GF-D8 (cell line): ENCODE data around the gene ADAMTS18.

Experiments used
- DNase-seq: peaks from one replicate; lab custom pipeline; 2025; lab: John Stamatoyannopoulos, UW

Gene ADAMTS18

DNA sequence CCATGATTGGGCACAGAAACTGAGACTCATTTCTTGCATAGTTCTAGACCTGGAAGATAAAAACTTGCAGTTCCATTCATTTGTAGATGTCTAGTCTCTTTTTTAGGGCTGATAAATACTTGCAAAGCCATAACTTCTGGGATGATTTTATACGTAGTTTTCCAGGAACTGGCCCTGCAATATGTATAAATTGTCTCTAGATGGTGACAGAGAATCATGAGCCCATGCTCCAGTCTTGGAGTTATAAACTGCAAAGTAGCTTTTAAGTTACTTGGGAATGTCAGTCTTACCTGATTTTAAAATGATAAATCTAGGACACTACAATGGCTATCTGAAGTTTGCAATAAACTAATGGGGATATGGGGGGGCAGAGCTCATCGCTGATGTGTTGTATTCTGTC is 3.0 kb upstream of the ADAMTS18 start:
- DNase-seq: no peak

DNA sequence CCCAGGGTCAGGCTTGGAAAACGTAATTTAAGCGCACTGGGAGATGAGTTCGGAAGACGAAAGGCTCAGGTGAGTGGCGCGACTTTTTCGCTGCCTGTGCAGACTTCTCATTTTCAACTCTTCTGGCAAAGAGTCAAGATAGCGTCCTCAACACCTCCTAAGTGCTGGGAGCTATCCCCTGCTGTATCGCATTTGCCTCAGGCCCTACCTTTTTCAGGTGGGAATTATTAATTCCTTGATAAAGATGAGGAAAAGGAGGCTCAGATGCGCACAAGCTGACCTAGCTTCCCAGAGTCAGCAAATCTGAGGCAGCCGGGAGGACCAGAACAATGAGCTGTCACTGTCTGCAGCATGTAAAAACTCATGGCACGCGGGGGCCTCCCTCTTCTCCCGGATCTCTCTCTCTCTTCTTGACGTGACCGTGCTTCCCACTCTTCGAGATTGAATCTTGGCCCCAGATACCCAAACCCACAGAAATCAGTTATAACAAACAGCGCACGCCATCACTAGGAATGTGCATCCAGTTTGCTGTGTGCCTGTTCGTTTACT is 512 bp upstream of the ADAMTS18 start:
- DNase-seq: no peak

- no peak for DNase-seq
Measured at GRCh38 chr16:77434022-77434529, 758 bp downstream of the ADAMTS18 start.

DNA sequence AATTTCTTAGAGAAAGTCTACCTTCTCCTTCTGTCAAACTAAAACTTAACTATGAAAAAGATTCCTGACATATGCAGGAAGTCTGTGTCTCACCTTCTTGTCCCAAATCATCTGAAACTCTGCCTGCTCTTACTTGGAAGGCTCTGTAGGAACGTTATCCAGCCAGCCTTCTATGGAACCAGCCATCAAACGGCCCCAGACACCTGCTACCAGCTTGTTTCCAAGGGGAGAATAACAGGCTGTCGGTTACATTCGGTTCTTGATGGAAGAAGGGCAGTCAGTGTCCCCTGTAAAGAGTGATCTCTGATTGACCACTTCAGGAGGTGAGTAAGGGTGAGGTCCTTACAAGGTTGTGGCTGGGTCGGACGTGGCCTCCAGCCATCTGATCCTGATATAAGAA is 1.7 kb downstream of the ADAMTS18 start:
- no peak for DNase-seq

- DNase-seq: no peak
Measured at GRCh38 chr16:77432264-77432663, 2.6 kb downstream of the ADAMTS18 start.

DNA sequence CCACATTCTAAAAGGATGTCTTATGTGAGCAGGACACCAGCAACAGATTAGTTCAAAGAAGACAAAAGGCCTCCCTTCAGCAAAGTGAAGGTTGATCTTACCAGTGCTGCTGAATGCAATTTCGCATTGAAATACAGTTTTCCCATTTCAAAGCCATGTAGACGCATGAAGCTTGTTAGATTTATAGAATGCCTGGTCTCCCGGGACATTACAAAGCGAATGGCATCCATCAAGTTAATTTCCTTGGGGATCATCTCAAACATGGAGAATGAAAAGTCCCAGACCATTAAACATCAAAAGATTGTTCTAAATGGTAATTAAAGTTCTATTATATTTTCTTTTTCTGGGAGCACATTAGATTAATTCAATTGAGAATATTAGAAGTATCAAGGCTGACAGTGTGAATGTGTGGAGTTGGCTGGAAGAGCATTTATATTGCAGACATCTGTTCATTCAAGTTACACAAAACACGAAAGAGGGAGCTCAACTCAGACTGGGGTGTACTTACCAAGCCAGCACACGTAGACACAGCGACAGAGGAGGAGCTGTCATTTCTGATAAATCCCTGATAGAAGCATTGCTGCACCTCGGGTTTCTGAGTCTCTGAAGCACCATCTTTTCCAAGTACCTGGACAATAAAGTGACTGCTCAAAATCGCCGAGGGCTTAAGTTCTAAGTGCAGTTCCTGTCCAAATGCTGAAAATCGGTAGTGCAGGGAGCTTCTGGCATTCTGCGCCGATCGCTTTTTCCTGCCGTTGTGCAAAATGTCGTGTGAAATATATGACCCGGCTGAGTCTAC is 3.8 kb downstream of the ADAMTS18 start:
- DNase-seq: no peak

- no peak for DNase-seq
Measured at GRCh38 chr16:77430360-77430759, 4.5 kb downstream of the ADAMTS18 start.

DNA sequence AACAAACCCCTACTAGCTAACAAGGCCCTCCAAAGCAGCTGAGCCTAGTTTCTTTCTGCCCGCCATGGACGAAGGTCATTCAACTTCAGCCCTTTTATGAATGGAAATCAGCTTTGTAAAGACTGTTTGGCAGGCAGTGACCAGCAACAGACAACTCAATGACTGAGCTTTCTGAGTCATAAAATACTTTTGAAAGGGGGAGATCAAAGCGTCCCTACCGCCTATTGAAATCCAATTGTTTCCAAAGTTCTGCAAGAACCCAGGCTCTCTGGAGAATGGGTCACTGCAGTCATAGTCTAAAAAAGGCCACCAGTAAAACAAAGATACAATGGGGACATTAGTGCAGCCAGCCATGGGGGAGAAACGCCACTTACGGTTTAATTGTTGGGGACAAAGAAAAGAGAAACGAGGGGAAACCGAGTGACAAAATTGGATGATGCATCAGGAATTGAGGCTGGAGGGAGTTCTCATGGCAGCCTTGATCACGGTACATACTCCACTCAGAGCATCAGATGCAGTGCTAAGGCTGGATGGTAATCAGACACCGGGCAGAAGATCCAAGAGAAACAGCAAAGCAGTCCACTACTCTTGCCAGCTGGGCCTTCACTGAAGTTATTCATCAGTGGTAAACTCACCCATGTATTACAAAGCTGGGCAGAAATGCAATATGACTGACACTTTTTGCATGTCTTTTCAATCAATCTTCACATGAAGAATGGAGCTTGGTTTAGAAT is 9.8 kb downstream of the ADAMTS18 start:
- no peak for DNase-seq

DNA sequence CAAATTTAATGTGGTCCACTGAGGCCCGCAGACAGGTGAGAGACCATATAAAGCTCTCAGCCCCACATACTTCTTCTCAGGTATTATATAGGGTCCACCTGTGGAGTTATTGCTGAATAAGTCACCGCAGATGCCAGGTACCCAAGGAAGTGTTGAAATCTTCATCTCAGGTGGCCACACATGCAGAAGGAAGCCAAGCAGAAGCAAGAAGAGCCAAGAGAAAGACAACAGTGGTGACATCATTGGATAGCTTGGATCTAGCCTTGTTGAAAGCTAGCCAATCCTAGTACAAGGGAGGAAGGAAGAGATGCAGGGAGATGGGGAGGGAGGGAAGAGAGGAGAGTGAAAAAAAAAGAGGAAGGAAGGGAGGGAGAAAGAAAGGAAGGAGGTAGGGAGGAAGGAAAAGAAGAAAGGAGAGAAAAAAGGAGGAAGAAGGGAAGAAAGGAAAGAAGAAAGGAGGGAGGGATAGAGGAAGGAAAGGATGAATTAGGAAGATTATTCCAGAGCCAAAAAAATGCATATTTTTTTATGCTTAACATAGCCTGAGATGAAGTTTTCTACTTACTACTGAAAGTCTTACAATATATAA is 12.5 kb downstream of the ADAMTS18 start:
- DNase-seq: no peak

DNA sequence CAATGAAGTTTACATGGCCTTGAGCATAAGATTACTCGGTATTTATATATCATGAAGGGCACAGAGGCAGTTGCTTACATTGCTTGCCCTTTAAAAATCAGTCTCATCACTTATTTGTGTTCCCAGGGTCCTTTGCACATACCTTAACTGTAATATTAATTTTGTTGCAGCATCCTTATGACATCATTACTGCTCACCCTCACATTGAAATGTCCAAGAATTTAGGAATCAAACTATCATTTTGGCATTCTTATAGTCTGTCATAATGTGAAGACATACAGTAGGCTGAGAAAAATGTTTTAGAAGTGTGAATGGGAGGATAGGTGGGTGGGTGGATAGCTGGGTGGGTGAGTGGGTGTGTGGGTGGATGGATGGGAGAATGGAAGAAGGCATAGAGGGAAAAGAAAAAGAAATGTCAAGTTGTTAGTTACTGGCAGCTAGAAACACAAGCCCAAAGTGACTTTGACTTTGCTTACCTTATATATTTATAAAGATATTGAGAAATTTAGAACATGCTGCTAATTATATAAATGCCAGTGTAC is 17.8 kb downstream of the ADAMTS18 start:
- no peak for DNase-seq

- no peak for DNase-seq
Measured at GRCh38 chr16:77414752-77415231, 20.0 kb downstream of the ADAMTS18 start.

GRCh38 chr16:77410449-77410848 is 24.4 kb downstream of the ADAMTS18 start:
- DNase-seq: no peak

DNA sequence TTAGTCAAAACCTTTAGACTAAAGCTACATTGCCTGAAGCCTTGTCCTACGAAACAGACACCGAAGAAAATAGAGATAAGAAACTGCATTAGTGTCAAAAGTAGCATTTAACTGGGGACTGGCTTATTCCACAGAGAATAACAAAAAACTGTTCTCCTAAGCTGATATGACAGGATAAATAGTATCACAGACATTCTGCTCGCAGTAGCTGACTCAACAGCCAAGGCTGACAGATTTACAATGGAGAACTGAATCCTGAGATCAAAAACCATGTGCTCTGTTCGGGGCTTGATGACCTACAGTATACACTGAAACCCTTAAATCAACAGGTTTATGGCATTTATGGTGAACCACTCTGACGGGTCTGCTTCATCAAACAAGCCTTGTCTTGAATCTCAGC is 25.5 kb downstream of the ADAMTS18 start:
- DNase-seq: no peak

GRCh38 chr16:77408607-77409006 is 26.2 kb downstream of the ADAMTS18 start:
- no peak for DNase-seq

- no peak for DNase-seq
Measured at GRCh38 chr16:77406680-77407079, 28.2 kb downstream of the ADAMTS18 start.

DNA sequence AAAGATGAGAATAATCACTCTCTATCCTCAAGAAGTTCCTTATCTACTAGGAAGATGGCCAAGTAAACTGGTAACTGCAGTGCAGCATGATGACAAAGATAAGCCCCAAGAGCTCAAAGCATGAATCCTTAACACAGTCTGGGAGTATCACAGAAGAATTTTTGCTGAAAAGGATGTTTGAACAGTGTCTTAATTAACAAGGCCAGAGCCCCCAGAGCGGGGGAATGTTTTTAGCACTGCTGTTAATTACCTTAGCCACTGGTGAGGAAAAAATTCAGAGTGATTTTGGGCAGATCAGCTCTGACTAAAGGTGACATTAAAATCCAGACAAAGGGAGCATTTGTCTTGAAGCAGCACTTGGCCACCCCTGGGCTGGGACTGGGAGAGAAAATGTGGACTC is 30.1 kb downstream of the ADAMTS18 start:
- no peak for DNase-seq

DNA sequence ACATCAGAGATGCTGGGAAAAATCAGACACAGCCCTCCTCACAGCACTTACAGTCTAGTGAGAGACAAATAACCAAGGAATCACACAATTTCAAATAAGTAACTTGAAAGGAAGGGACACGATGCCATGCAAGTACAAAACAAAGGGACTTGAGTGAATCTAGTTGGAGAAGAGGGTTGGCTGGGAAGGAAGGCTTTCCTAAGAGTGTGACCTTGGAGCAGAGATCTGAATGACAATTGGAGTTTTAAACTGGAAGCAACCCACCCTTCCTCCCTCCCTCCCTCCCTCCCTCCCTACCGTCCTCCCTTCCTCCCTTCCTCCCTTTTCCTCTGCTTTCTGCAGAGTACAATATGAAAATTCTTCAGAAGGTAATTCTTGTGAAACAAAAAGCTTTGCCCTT is 31.1 kb downstream of the ADAMTS18 start:
- DNase-seq: no peak

DNA sequence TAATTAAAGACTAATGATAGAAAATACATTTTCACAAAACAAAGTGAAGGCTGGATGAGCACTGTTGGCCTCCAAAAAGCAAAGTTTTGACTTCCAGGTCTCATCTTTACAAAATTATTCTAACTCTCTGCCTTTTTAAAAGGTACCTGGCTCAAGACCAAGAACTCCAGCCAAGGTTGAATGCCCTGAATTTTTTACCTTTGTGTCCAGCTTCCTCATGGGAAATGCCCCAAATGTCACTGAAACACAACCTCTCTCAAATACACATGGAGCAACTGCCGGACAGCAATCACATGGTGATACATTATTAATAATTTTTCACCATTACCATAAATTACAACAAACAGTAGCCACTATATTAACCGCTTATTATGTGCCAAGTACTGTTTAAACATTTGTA is 32.2 kb downstream of the ADAMTS18 start:
- DNase-seq: no peak

DNA sequence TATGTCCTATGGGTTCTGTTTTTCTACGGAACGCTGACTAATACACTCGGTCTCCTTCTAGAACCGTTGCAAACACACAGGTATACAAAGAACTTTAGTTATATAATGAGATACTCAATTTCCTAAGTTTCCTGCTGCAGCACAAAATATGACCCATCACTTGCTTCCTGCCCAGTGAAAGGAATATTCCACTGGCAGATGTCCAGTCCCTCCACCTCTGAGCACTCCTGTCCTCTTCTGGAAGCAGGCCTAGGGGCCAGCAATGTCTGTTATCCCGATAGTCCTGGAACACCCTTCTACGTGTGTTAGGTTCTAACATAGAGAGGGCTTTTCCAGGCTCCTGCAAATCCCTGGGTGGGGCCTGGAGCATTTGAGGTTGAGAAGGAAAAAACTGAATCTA is 32.7 kb downstream of the ADAMTS18 start:
- no peak for DNase-seq

- DNase-seq: no peak
Measured at GRCh38 chr16:77399546-77399945, 35.3 kb downstream of the ADAMTS18 start.

GRCh38 chr16:77399066-77399465 is 35.8 kb downstream of the ADAMTS18 start:
- no peak for DNase-seq

DNA sequence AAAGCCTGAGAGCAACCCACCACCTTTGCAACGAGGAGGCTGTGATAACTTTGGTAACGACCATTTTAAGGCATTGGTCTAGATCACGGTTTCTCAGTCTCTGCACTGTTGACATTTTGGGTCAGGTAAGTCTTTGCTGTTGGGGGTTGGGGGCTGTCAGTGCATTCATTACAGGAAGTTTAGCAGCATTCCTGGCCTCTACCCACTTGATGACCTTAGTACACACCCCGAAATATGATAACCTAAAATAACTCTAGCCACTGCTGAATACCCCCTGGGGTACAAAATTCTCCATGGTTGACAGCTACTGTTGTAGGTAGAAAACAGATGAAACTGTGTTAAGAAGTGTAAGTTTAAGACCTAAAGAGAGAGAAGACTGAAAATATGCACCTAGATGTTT is 36.3 kb downstream of the ADAMTS18 start:
- DNase-seq: no peak
